Keratinocyte (primary cell): Measurements from ENCODE around the gene KANK2.

Experiments
- EZH2 ChIP-seq: IDR thresholded peaks from one replicate; pipeline ENCODE4 v1.6.1; 2012; ENCODE audit warnings: inconsistent platforms, mild to moderate bottlenecking, low read length, moderate library complexity
- TF ChIP-seq, protein P1 (sequence below), 3 experiments: IDR thresholded peaks in 1 of 3; conservative IDR thresholded peaks in 1 of 3; optimal IDR thresholded peaks in 1 of 3; 2 replicates in 2 of 3; 3 replicates in 1 of 3; pipeline versions ENCODE3 to v1.5.1; 2011; ENCODE audit warnings: low read length in 3 of 3, mild to moderate bottlenecking in 3 of 3, moderate library complexity in 2 of 3, control low read depth in 1 of 3, inconsistent platforms in 1 of 3; ENCODE audit not compliant: insufficient read depth in 2 of 3; ENCODE audit errors: extremely low read depth in 1 of 3

DNA sequence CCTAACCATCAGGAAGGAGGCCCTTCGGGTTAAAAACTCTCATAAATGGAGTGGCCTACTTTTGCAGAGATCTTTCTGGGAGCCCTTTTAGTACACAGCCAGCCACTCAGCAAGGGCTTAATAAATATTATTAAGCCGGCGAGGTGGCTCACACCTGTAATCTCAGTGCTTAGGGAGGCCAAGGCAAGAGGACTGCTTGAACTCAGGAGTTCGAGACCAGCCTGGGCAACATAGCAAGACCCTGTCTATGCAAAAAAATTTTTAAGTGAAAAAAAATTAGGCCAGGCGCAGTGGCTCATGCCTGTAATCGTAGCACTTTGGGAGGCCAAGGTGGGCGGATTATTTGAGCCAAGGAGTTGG lies 810 bp upstream of the KANK2 start:
- TF ChIP-seq, protein P1, sequence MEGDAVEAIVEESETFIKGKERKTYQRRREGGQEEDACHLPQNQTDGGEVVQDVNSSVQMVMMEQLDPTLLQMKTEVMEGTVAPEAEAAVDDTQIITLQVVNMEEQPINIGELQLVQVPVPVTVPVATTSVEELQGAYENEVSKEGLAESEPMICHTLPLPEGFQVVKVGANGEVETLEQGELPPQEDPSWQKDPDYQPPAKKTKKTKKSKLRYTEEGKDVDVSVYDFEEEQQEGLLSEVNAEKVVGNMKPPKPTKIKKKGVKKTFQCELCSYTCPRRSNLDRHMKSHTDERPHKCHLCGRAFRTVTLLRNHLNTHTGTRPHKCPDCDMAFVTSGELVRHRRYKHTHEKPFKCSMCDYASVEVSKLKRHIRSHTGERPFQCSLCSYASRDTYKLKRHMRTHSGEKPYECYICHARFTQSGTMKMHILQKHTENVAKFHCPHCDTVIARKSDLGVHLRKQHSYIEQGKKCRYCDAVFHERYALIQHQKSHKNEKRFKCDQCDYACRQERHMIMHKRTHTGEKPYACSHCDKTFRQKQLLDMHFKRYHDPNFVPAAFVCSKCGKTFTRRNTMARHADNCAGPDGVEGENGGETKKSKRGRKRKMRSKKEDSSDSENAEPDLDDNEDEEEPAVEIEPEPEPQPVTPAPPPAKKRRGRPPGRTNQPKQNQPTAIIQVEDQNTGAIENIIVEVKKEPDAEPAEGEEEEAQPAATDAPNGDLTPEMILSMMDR (optimal IDR thresholded peaks at IDR 0.05 in 1 of 3, IDR thresholded peaks at IDR 0.05 in 1 of 3, conservative IDR thresholded peaks at IDR 0.05 in 1 of 3; ENCODE audit: extremely low read depth in 1 of 3, insufficient read depth in 2 of 3, low read length in 3 of 3): no peak
- TF ChIP-seq EZH2: no peak
